H9 (cell line): ENCODE data around the gene ZNF212. TPM values are rescaled to one million over a fixed set of nuclear protein-coding genes. Genes with fewer than 3 reads are reported as not detected.

ENCODE experiments used
- DNase-seq: peaks from one replicate; pipeline ENCODE4 v3.0.0-alpha.2; 2017
- H2AFZ ChIP-seq: one replicate; pipeline ENCODE4 v1.6.1; 2013; ENCODE audit warnings: mild to moderate bottlenecking, low read length, control low read depth, moderate library complexity
- H2AK5ac ChIP-seq: 2 replicates; pipeline ENCODE4 v1.6.1; 2013; ENCODE audit warnings: low read length, control low read depth, mixed read lengths; ENCODE audit not compliant: insufficient read length
- H2BK120ac ChIP-seq: one replicate; pipeline ENCODE4 v1.6.1; 2013; ENCODE audit warnings: low read depth, mild to moderate bottlenecking, low read length, control low read depth, inconsistent platforms; ENCODE audit not compliant: poor library complexity, severe bottlenecking
- H2BK12ac ChIP-seq: 2 replicates; pipeline ENCODE4 v1.6.1; 2013; ENCODE audit warnings: low read length, control low read depth, mixed read lengths, low read depth; ENCODE audit not compliant: insufficient read length
- H2BK15ac ChIP-seq: 2 replicates; pipeline ENCODE4 v1.6.1; 2013; ENCODE audit warnings: low read depth, low read length, control low read depth
- H2BK20ac ChIP-seq: one replicate; pipeline ENCODE4 v1.6.1; 2013; ENCODE audit warnings: low read depth, mild to moderate bottlenecking, low read length, control low read depth, inconsistent platforms; ENCODE audit not compliant: poor library complexity, severe bottlenecking
- H2BK5ac ChIP-seq: 2 replicates; pipeline ENCODE4 v1.6.1; 2013; ENCODE audit warnings: low read length, control low read depth, mixed read lengths; ENCODE audit not compliant: insufficient read length
- H3K14ac ChIP-seq: 2 replicates; pipeline ENCODE4 v1.6.1; 2013; ENCODE audit warnings: low read length, control low read depth; ENCODE audit not compliant: insufficient read depth
- H3K18ac ChIP-seq: 2 replicates; pipeline ENCODE4 v1.6.1; 2013; ENCODE audit warnings: low read depth, mild to moderate bottlenecking, mixed read lengths, low read length, control low read depth; ENCODE audit not compliant: insufficient read length
- H3K23ac ChIP-seq: 2 replicates; pipeline ENCODE4 v1.6.1; 2013; ENCODE audit warnings: low read length, control low read depth, mixed read lengths, low read depth; ENCODE audit not compliant: insufficient read length
- H3K23me2 ChIP-seq: 2 replicates; pipeline ENCODE4 v1.6.1; 2013; ENCODE audit warnings: low read depth, mild to moderate bottlenecking, mixed read lengths, low read length, control low read depth; ENCODE audit not compliant: insufficient read length, poor library complexity, severe bottlenecking
- H3K27ac ChIP-seq: 2 replicates; pipeline ENCODE4 v1.5.1; 2013; ENCODE audit warnings: low read length, control low read depth, mixed read lengths, low read depth; ENCODE audit not compliant: insufficient read length
- H3K27me3 ChIP-seq: 2 replicates; pipeline ENCODE4 v1.6.1; 2013; ENCODE audit warnings: low read length, control low read depth, inconsistent platforms; ENCODE audit not compliant: insufficient read depth
- H3K4ac ChIP-seq: 2 replicates; pipeline ENCODE4 v1.6.1; 2013; ENCODE audit warnings: low read depth, mild to moderate bottlenecking, control low read depth, inconsistent platforms, low read length, moderate library complexity
- H3K4me1 ChIP-seq: 2 replicates; pipeline ENCODE4 v1.6.1; 2013; ENCODE audit warnings: low read length, control low read depth, inconsistent platforms; ENCODE audit not compliant: insufficient read depth
- H3K4me2 ChIP-seq: 2 replicates; pipeline ENCODE4 v1.6.1; 2013; ENCODE audit warnings: low read length, control low read depth, mixed read lengths; ENCODE audit not compliant: insufficient read length, insufficient read depth
- H3K56ac ChIP-seq: 2 replicates; pipeline ENCODE4 v1.6.1; 2013; ENCODE audit warnings: low read depth, mild to moderate bottlenecking, mixed read lengths, low read length, control low read depth; ENCODE audit not compliant: insufficient read length
- H3K79me1 ChIP-seq: 2 replicates; pipeline ENCODE4 v1.6.1; 2013; ENCODE audit warnings: low read depth, mild to moderate bottlenecking, moderate library complexity, low read length, control low read depth, inconsistent platforms; ENCODE audit not compliant: insufficient read depth, poor library complexity, severe bottlenecking
- H3K79me2 ChIP-seq: 2 replicates; pipeline ENCODE4 v1.6.1; 2013; ENCODE audit warnings: low read length, control low read depth, inconsistent platforms; ENCODE audit not compliant: insufficient read depth
- H3K9ac ChIP-seq: 2 replicates; pipeline ENCODE4 v1.6.1; 2013; ENCODE audit warnings: low read length, control low read depth, mixed read lengths; ENCODE audit not compliant: insufficient read length; ENCODE audit errors: extremely low read depth
- H3K9me3 ChIP-seq: one replicate; pipeline ENCODE4 v1.6.1; 2013; ENCODE audit warnings: low read depth, low read length, inconsistent platforms; ENCODE audit not compliant: control insufficient read depth
- H3T11ph ChIP-seq: one replicate; pipeline ENCODE4 v1.6.1; 2013; ENCODE audit warnings: mild to moderate bottlenecking, low read length, control low read depth, inconsistent platforms
- H4K20me1 ChIP-seq: one replicate; pipeline ENCODE4 v1.6.1; 2013; ENCODE audit not compliant: control insufficient read depth, insufficient read length, insufficient read depth
- H4K5ac ChIP-seq: 2 replicates; pipeline ENCODE4 v1.6.1; 2013; ENCODE audit warnings: low read depth, mild to moderate bottlenecking, mixed read lengths, low read length, control low read depth; ENCODE audit not compliant: insufficient read length
- H4K8ac ChIP-seq: replicated peaks from 2 replicates; pipeline ENCODE4 v1.6.1; 2013; ENCODE audit warnings: low read length, control low read depth, mixed read lengths, low read depth; ENCODE audit not compliant: insufficient read length
- H4K91ac ChIP-seq: 2 replicates; pipeline ENCODE4 v1.6.1; 2013; ENCODE audit warnings: low read depth, mild to moderate bottlenecking, moderate library complexity, mixed read lengths, low read length, control low read depth; ENCODE audit not compliant: insufficient read length
- H3K27ac Mint-ChIP-seq, 3 experiments: 2 replicates in 2 of 3; 3 replicates in 1 of 3; pipeline ENCODE4 v1.8.0; 2020 to 2021; ENCODE audit warnings: mixed read lengths in 3 of 3, mild to moderate bottlenecking in 1 of 3, moderate library complexity in 1 of 3
- H3K27me3 Mint-ChIP-seq: 2 replicates; pipeline ENCODE4 v1.8.0; 2021; ENCODE audit warnings: low read depth, mild to moderate bottlenecking, moderate library complexity, mixed read lengths
- H3K36me3 Mint-ChIP-seq, 3 experiments: 2 replicates in 2 of 3; 3 replicates in 1 of 3; pipeline ENCODE4 v1.8.0; 2020 to 2021; ENCODE audit warnings: low read depth in 3 of 3, mixed read lengths in 3 of 3; ENCODE audit not compliant: insufficient read depth in 1 of 3
- H3K4me1 Mint-ChIP-seq, 2 experiments: 2 replicates each; pipeline ENCODE4 v1.8.0; 2020; ENCODE audit warnings: mixed read lengths in 2 of 2
- H3K4me3 Mint-ChIP-seq, 2 experiments: 2 replicates in 1 of 2; 3 replicates in 1 of 2; pipeline ENCODE4 v1.8.0; 2020 to 2021; ENCODE audit warnings: mild to moderate bottlenecking in 2 of 2, mixed read lengths in 2 of 2, moderate library complexity in 1 of 2
- H3K9me3 Mint-ChIP-seq, 2 experiments: 2 replicates in 1 of 2; 3 replicates in 1 of 2; pipeline ENCODE4 v1.8.0; 2020; ENCODE audit warnings: mild to moderate bottlenecking in 2 of 2, mixed read lengths in 2 of 2, moderate library complexity in 1 of 2
- CTCF ChIP-seq: fragments of 200-600 bp; sonication (generic); conservative IDR thresholded peaks from 3 replicates; pipeline ENCODE4 v1.8.0; 2021; ENCODE audit warnings: antibody characterized with exemption, mild to moderate bottlenecking
- WGBS: extraction: QIAGEN DNeasy Blood & Tissue Kit; methylation state at CpG from one replicate; pipeline ENCODE4 v1.1.7; 2013; ENCODE audit warnings: missing lambda C conversion rate, low lambda C conversion rate, mixed read lengths; ENCODE audit not compliant: insufficient read length; ENCODE audit errors: extremely low coverage; 5-methylcytosine and 5-hydroxymethylcytosine counted together
- total RNA-seq: library from RNA; stranded (reverse); gene quantifications from 2 replicates; pipeline ENCODE4 v1.2.1, GENCODE V29; 2021

The ZNF212 gene
- total RNA-seq, 1 experiment from 2014 or later = 21.1 TPM

DNA sequence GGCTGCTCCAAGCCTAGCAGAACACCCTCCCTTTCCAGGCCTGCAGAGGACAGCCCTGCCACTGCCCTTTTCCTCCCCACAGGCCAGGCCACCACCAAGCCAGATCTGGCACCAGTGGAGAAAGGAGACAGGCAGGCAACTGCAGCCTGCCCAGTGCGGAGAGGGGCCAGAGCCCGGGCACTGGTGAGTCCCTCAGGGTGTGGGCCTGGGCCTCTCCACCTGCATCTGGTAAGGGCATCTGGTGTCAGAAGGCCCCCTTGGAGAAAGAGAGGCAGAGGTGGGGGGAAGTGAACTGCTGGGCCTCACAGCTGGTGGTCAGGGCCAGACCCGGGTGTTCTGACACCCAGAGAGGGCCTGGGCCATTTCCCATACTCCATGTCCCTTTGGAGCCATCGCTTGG lies 50.4 kb downstream of the ZNF212 start:
- peaks cover 5% of the 10 kb centered on the region for H3K27me3 Mint-ChIP-seq
- no peak overlapping the region for H3K9ac ChIP-seq
- H3K27ac ChIP-seq = no peak overlapping the region
- H3K79me2 ChIP-seq = no peaks in the 10 kb centered on the region
- no peaks in the 10 kb centered on the region for H3K9me3 ChIP-seq
- H3K9me3 Mint-ChIP-seq = no peaks in the 10 kb centered on the region
- no peak for TF ChIP-seq CTCF
- H2BK12ac ChIP-seq = no peak overlapping the region
- H4K20me1 ChIP-seq = no peaks in the 10 kb centered on the region
- H3K23ac ChIP-seq = no peak overlapping the region
- H3K79me1 ChIP-seq = no peaks in the 10 kb centered on the region
- H2BK15ac ChIP-seq = no peak overlapping the region
- H2AFZ ChIP-seq = no peak overlapping the region
- H3K27ac Mint-ChIP-seq = peak overlapping the region in 1 of 3 experiments; percentile 55; a peak in 1 of 7 replicates
- no peak overlapping the region for H3K14ac ChIP-seq
- no peak overlapping the region for H2BK120ac ChIP-seq
- H2AK5ac ChIP-seq = no peak overlapping the region
- H3K27me3 ChIP-seq = no peaks in the 10 kb centered on the region
- H3K4ac ChIP-seq = no peak overlapping the region
- H2BK5ac ChIP-seq = no peak overlapping the region
- no peak overlapping the region for H4K8ac ChIP-seq
- H3K4me1 ChIP-seq = no peaks in the 10 kb centered on the region
- no peak overlapping the region for H3K4me3 Mint-ChIP-seq
- peaks cover 2 to 17% (median 8%) of the 10 kb centered on the region in 3 experiments for H3K36me3 Mint-ChIP-seq
- no peak overlapping the region for H3T11ph ChIP-seq
- H4K5ac ChIP-seq = no peak overlapping the region
- peaks cover 6% of the 10 kb centered on the region for H3K23me2 ChIP-seq
- H2BK20ac ChIP-seq = no peak overlapping the region
- no peak overlapping the region for H3K56ac ChIP-seq
- no peak overlapping the region for H3K18ac ChIP-seq
- no peak overlapping the region for H4K91ac ChIP-seq
- H3K4me2 ChIP-seq = no peak overlapping the region
- peaks cover 10 to 14% of the 10 kb centered on the region in 2 experiments for H3K4me1 Mint-ChIP-seq
- WGBS = no CpG with 5 or more reads among the region's 4 CpGs
- peak; percentile 10 for DNase-seq
